Endothelial cell of umbilical vein (primary cell): ENCODE results near the gene PDE6C. TPM values are rescaled to one million over a fixed set of nuclear protein-coding genes. Genes with fewer than 3 reads are reported as not detected.

Experiments used
- BruUV-seq: library from RNA; stranded (reverse); fragments of 400-500 nt; replicated peaks from 2 replicates; lab custom pipeline; 2021; lab: Mats Ljungman, UMichigan
- CTCF ChIA-PET: fragments of 300-600, 350-600 bp; sonication (Branson Sonifier 250); formaldehyde crosslinking; loops from one replicate; lab custom pipeline; 2021; ENCODE audit warnings: antibody characterized with exemption, inconsistent platforms; lab: Charles Lee
- POLR2A ChIA-PET: fragments of 300-600, 350-600 bp; sonication (Branson Sonifier 250); formaldehyde crosslinking; loops from one replicate; lab custom pipeline; 2021; ENCODE audit warnings: antibody characterized with exemption, inconsistent platforms; lab: Charles Lee
- DNase-seq: peaks from one replicate; pipeline ENCODE4 v3.0.0-alpha.2; 2011; ENCODE audit warnings: low read depth, low spot score
- FAIRE-seq: peaks from 2 replicates; lab custom pipeline; 2011; peaks lifted over from hg19 to GRCh38; lab: Jason Lieb, UNC
- H2AFZ ChIP-seq: 2 replicates; pipeline ENCODE4 v1.6.0; 2012; ENCODE audit warnings: low read depth, low read length, control low read depth, inconsistent platforms
- H3K27ac ChIP-seq: 2 replicates; pipeline ENCODE4 v1.5.1; 2011; ENCODE audit warnings: low read depth, mild to moderate bottlenecking, control low read depth, low read length, moderate library complexity; ENCODE audit not compliant: insufficient read depth
- H3K27me3 ChIP-seq, 2 experiments: 2 replicates each; pipeline versions ENCODE4 v1.6.0 to v1.6.1; 2011; ENCODE audit warnings: low read length in 2 of 2, mixed read lengths in 1 of 2; ENCODE audit not compliant: control insufficient read depth in 2 of 2, insufficient read depth in 2 of 2
- H3K36me3 ChIP-seq, 2 experiments: 2 replicates in 1 of 2; 3 replicates in 1 of 2; pipeline ENCODE4 v1.5.1; 2011; ENCODE audit warnings: low read length in 2 of 2, mild to moderate bottlenecking in 1 of 2, moderate library complexity in 1 of 2; ENCODE audit not compliant: control insufficient read depth in 2 of 2, insufficient read depth in 2 of 2; ENCODE audit errors: extremely low read depth in 1 of 2
- H3K4me1 ChIP-seq: 3 replicates; pipeline ENCODE4 v1.5.1; 2011; ENCODE audit warnings: mild to moderate bottlenecking, low read length; ENCODE audit not compliant: control insufficient read depth, insufficient read depth; ENCODE audit errors: extremely low read depth
- H3K4me2 ChIP-seq: 2 replicates; pipeline ENCODE4 v1.6.1; 2011; ENCODE audit warnings: low read length, control low read depth, mixed read lengths; ENCODE audit not compliant: insufficient read depth
- H3K4me3 ChIP-seq, 3 experiments: fragments of 200-600 bp in 1 of 3; sonication (generic), shearing (Covaris generic) in 1 of 3; replicated peaks in 1 of 3; 2 replicates each; pipeline ENCODE4 v1.5.1; 2011 to 2016; ENCODE audit warnings: control low read depth in 3 of 3, low read length in 3 of 3, mild to moderate bottlenecking in 2 of 3, inconsistent platforms in 1 of 3, low read depth in 1 of 3, moderate library complexity in 1 of 3; ENCODE audit not compliant: insufficient read depth in 1 of 3
- H3K79me2 ChIP-seq: 2 replicates; pipeline ENCODE4 v1.6.0; 2012; ENCODE audit warnings: low read length, inconsistent platforms; ENCODE audit not compliant: control insufficient read depth, insufficient read depth
- H3K9ac ChIP-seq: replicated peaks from 2 replicates; pipeline ENCODE3; 2011; ENCODE audit warnings: low read length, control low read depth; ENCODE audit not compliant: insufficient read depth; ENCODE audit errors: extremely low read depth
- H3K9me1 ChIP-seq: replicated peaks from 3 replicates; pipeline ENCODE4 v1.6.0; 2011; ENCODE audit warnings: mild to moderate bottlenecking, low read length; ENCODE audit not compliant: control insufficient read depth, insufficient read depth; ENCODE audit errors: extremely low read depth
- H3K9me3 ChIP-seq: replicated peaks from 2 replicates; pipeline ENCODE4 v1.5.1; 2012; ENCODE audit warnings: low read length, inconsistent platforms; ENCODE audit not compliant: control insufficient read depth, insufficient read depth
- H4K20me1 ChIP-seq: replicated peaks from 2 replicates; pipeline ENCODE3; 2011; ENCODE audit warnings: mild to moderate bottlenecking, low read length; ENCODE audit not compliant: control insufficient read depth, insufficient read depth; ENCODE audit errors: extremely low read depth
- EZH2 ChIP-seq: IDR thresholded peaks from 2 replicates; pipeline ENCODE4 v1.6.1; 2012; ENCODE audit warnings: borderline replicate concordance, low read depth, mild to moderate bottlenecking, moderate library complexity, low read length, inconsistent platforms; ENCODE audit not compliant: severe bottlenecking
- FOS ChIP-seq: IDR thresholded peaks from 2 replicates; pipeline ENCODE4 v1.6.1; 2011; ENCODE audit warnings: mild to moderate bottlenecking, low read length, moderate library complexity, borderline replicate concordance; ENCODE audit not compliant: insufficient read depth
- GATA2 ChIP-seq: IDR thresholded peaks from 2 replicates; pipeline ENCODE4 v1.7.0; 2011; ENCODE audit warnings: low read depth, mild to moderate bottlenecking, moderate library complexity, mixed read lengths, low read length; ENCODE audit not compliant: insufficient read length, insufficient read depth
- JUN ChIP-seq: IDR thresholded peaks from 2 replicates; pipeline ENCODE4 v1.6.1; 2011; ENCODE audit warnings: borderline replicate concordance, low read depth; ENCODE audit not compliant: insufficient read length, insufficient read depth
- MYC ChIP-seq: IDR thresholded peaks from one replicate; pipeline ENCODE4 v1.6.1; 2011; ENCODE audit warnings: mild to moderate bottlenecking, low read depth, low read length
- POLR2A ChIP-seq: IDR thresholded peaks from 2 replicates; pipeline ENCODE4 v1.6.1; 2012; ENCODE audit warnings: low read depth, mild to moderate bottlenecking, control low read depth, low read length
- POLR2AphosphoS5 ChIP-seq: IDR thresholded peaks from 2 replicates; pipeline ENCODE4 v1.6.1; 2012; ENCODE audit warnings: low read depth, mild to moderate bottlenecking, control low read depth, low read length, moderate library complexity; ENCODE audit not compliant: insufficient read depth
- dilution Hi-C: fragments of 300-500 bp; cut with MboI; formaldehyde crosslinking; loops from one replicate; pipeline ENCODE4 v1.15.0; 2019; ENCODE audit warnings: low sequenced_read_pairs; ENCODE audit not compliant: extremely low pct_ligation_motif_present
- intact Hi-C: fragments of 100-400 bp; cut with micrococcal nuclease; formaldehyde crosslinking; loops from one replicate; pipeline ENCODE4 v1.10.0; 2022
- polyA plus RNA-seq, 4 experiments: library from polyadenylated mRNA; depleted of rRNA in 3 of 4; stranded (reverse) in 3 of 4; unstranded in 1 of 4; fragments of >200 nt; gene quantifications; 2 replicates each; pipeline versions ENCODE4 v1.2.1 to v1.2.3, GENCODE V29; 2011 to 2012; ENCODE audit warnings: missing spikeins in 1 of 4
- total RNA-seq: library from RNA; stranded (reverse); gene quantifications from 2 replicates; pipeline ENCODE4 v1.2.3, GENCODE V29; 2021
- TF ChIP-seq, protein P1 (sequence below), 2 donors: IDR thresholded peaks; 1 replicate in 1 of 2; 2 replicates in 1 of 2; pipeline ENCODE4 v1.5.1; 2011; ENCODE audit warnings: low read length in 2 of 2, mild to moderate bottlenecking in 2 of 2, moderate library complexity in 2 of 2, control low read depth in 1 of 2, inconsistent platforms in 1 of 2, low read depth in 1 of 2; ENCODE audit not compliant: insufficient read depth in 1 of 2; ENCODE audit errors: extremely low read depth in 1 of 2
- TF ChIP-seq, protein P2 (sequence below): IDR thresholded peaks from 2 replicates; pipeline ENCODE4 v1.6.1; 2011; ENCODE audit not compliant: insufficient read depth, insufficient read length

PDE6C gene
- total and polyA plus RNA-seq, 2 donors (not counting 3 experiments of a cell fraction or from before 2014, with no cell fraction given): not detected

- intact Hi-C loops: no loop called here
- dilution Hi-C loops: no loop called here
- FAIRE-seq: no peak
- ChIA-PET POLR2A (no interaction called here), CTCF (interaction anchor here (1.2 to 1.8 kb wide), 2 partner anchors 10 to 33 kb away, joined by 3 to 5 read pairs; partner anchors contain the start of gene FRA10AC1)
- H3K36me3 ChIP-seq: no peaks in the 10 kb centered on the region
- H4K20me1 ChIP-seq: no peaks in the 10 kb centered on the region
- H3K9me3 ChIP-seq: no peaks in the 10 kb centered on the region
- H3K4me1 ChIP-seq: no peaks in the 10 kb centered on the region
- H3K79me2 ChIP-seq: no peaks in the 10 kb centered on the region
- no TSS peak for BruUV-seq
- H3K9ac ChIP-seq: no peak overlapping the region
- DNase-seq: no peak
- no peaks in the 10 kb centered on the region for H3K9me1 ChIP-seq
- no peak overlapping the region for H3K4me2 ChIP-seq
- peaks cover 0 to 8% of the 10 kb centered on the region in 2 experiments for H3K27me3 ChIP-seq
- TF ChIP-seq, protein P1, sequence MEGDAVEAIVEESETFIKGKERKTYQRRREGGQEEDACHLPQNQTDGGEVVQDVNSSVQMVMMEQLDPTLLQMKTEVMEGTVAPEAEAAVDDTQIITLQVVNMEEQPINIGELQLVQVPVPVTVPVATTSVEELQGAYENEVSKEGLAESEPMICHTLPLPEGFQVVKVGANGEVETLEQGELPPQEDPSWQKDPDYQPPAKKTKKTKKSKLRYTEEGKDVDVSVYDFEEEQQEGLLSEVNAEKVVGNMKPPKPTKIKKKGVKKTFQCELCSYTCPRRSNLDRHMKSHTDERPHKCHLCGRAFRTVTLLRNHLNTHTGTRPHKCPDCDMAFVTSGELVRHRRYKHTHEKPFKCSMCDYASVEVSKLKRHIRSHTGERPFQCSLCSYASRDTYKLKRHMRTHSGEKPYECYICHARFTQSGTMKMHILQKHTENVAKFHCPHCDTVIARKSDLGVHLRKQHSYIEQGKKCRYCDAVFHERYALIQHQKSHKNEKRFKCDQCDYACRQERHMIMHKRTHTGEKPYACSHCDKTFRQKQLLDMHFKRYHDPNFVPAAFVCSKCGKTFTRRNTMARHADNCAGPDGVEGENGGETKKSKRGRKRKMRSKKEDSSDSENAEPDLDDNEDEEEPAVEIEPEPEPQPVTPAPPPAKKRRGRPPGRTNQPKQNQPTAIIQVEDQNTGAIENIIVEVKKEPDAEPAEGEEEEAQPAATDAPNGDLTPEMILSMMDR (IDR thresholded peaks at IDR 0.05; ENCODE audit: extremely low read depth in 1 of 2, insufficient read depth in 1 of 2, low read depth in 1 of 2, low read length in 2 of 2): no peak
- TF ChIP-seq MYC (no peak), POLR2A (no peak)
- TF ChIP-seq, protein P2, sequence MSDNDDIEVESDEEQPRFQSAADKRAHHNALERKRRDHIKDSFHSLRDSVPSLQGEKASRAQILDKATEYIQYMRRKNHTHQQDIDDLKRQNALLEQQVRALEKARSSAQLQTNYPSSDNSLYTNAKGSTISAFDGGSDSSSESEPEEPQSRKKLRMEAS: no peak
- H3K4me3 ChIP-seq: no peak overlapping the region
- no peak overlapping the region for H2AFZ ChIP-seq
- no peak overlapping the region for H3K27ac ChIP-seq
Observed at GRCh38 chr10:93712593-93712992, 100.3 kb downstream of the PDE6C start.

DNA sequence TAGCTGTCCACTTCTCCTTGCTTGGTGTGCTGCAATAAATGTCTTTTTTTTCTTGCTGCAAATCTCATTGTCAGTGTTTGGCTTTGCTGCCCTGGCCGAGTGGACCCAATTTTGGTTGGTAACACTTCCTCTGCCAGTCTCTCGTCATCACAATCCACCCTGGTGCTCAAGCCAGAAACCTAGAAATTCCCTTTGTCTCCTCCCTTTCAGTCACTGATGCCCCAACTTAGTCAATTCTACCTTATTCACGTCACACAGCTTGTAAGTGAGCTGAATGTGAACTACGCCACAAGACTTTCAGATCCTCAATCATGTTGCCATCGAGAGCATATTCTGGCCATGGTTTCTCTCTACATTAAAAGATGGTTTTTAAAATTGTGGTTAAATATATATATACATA, 103.0 kb downstream of the PDE6C start:
- Histone ChIP-seq H3K4me3 (no peak overlapping the region), H3K9me3 (no peaks in the 10 kb centered on the region), H3K27me3 (peaks cover 1 to 3% of the 10 kb centered on the region in 2 experiments), H3K36me3 (no peaks in the 10 kb centered on the region), H3K79me2 (no peaks in the 10 kb centered on the region), H3K27ac (no peak overlapping the region), H3K9ac (no peak overlapping the region), H3K4me2 (no peak overlapping the region), H2AFZ (no peak overlapping the region), H4K20me1 (no peaks in the 10 kb centered on the region), H3K9me1 (no peaks in the 10 kb centered on the region), H3K4me1 (no peaks in the 10 kb centered on the region)
- ChIA-PET CTCF (interaction anchor here (1.0 kb wide), 1 partner anchor 13 kb away, joined by 3 read pairs; the partner anchor contains the start of gene FRA10AC1), POLR2A (no interaction called here)
- intact Hi-C loops (no loop called here), dilution Hi-C loops (no loop called here)
- FAIRE-seq: no peak
- no peak for DNase-seq
- TF ChIP-seq MYC: no peak
- TF ChIP-seq EZH2: no peak
- TF ChIP-seq POLR2AphosphoS5: no peak
- TF ChIP-seq, protein P2: no peak
- TF ChIP-seq GATA2: no peak
- TF ChIP-seq POLR2A: no peak
- no peak for TF ChIP-seq JUN
- no peak for TF ChIP-seq FOS
- TF ChIP-seq, protein P1 (IDR thresholded peaks at IDR 0.05; ENCODE audit: extremely low read depth in 1 of 2, insufficient read depth in 1 of 2, low read depth in 1 of 2, low read length in 2 of 2): no peak
- no TSS peak for BruUV-seq
